Measurements from ENCODE around the gene MSI1. TPM values are rescaled to one million over a fixed set of nuclear protein-coding genes. Genes with fewer than 3 reads are reported as not detected.
"Not testable (repeated sequence)": the region's sequence is repeated elsewhere in the genome, so short reads cannot be mapped to it uniquely, and the experiment has no call there.

MSI1 gene
- total and polyA plus RNA-seq, 2 donors: 0.54 to 1.5 TPM

DNA sequence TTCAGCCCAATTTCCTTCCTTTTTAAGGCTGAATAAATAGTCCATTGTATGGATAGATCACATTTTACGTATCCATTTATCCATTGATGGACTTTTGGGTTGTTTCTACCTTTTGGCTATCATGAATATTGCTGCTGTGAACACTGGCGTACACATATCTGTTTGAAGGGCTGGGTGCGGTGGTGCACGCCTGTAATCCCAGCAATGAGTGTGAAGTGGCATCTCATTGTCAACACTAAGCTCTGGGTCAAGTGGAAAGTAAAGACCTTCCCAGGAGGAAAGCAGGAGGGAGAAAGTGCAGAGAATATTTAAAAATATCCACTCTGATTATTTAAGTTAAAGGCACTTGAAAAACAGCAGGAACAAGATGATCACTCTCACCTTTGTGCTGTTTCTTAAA is 29.7 kb downstream of the MSI1 start:
- H3K27ac ChIP-seq (ENCODE audit: low read depth): no peak overlapping the region
- H3K4me1 ChIP-seq (ENCODE audit: insufficient read depth): no peaks in the 10 kb centered on the region
- H3K36me3 ChIP-seq (ENCODE audit: insufficient read depth): no peaks in the 10 kb centered on the region
- no peak for DNase-seq (ENCODE audit: extremely low spot score)
- 84% methylated on average over 4 of the region's 4 CpGs for WGBS
- H3K4me3 ChIP-seq (ENCODE audit: low read depth, low read length): no peak overlapping the region

GRCh38 chr12:120337730-120338129 is 31.2 kb downstream of the MSI1 start:
- WGBS: 80% methylated on average over 2 of the region's 2 CpGs
- H3K36me3 ChIP-seq (ENCODE audit: insufficient read depth): no peaks in the 10 kb centered on the region
- no peaks in the 10 kb centered on the region for H3K4me1 ChIP-seq (ENCODE audit: insufficient read depth)
- H3K27ac ChIP-seq (ENCODE audit: low read depth): no peak overlapping the region
- DNase-seq (ENCODE audit: extremely low spot score): no peak
- H3K4me3 ChIP-seq (ENCODE audit: low read depth, low read length): no peak overlapping the region

- H3K4me3 ChIP-seq (ENCODE audit: low read depth, low read length); H3K4me1 ChIP-seq (ENCODE audit: insufficient read depth); H3K36me3 ChIP-seq (ENCODE audit: insufficient read depth); H3K27ac ChIP-seq (ENCODE audit: low read depth); DNase-seq (ENCODE audit: extremely low spot score): not testable (repeated sequence)
- 87% methylated on average over 2 of the region's 2 CpGs for WGBS
Observed at GRCh38 chr12:120336392-120336791, 32.6 kb downstream of the MSI1 start.

GRCh38 chr12:120335447-120335846 is 33.5 kb downstream of the MSI1 start:
- not testable (repeated sequence) for H3K4me3 ChIP-seq (ENCODE audit: low read depth, low read length); H3K36me3 ChIP-seq (ENCODE audit: insufficient read depth); H3K4me1 ChIP-seq (ENCODE audit: insufficient read depth); DNase-seq (ENCODE audit: extremely low spot score); H3K27ac ChIP-seq (ENCODE audit: low read depth)
- 20% methylated on average over 12 of the region's 12 CpGs for WGBS

DNA sequence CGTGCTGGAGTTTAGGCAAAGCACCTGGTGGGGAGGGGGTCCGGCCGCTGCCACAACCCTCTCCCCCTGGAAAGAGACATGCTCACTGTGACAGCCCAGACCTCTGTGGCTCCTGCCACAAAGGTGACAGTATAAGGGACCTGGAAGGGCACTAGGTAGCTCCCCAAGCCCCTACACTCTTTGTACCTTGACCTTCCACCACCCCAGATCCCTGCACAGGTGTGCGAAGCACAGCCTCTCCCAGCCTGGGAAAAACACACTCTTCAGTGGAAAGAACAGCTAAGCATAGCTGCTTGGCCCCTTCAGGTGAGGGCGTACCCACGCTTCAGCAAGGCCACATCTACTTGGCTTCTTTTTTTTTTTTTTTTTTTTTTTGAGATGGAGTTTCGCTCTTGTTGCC is 36.4 kb downstream of the MSI1 start:
- DNase-seq (ENCODE audit: extremely low spot score): no peak
- H3K27ac ChIP-seq (ENCODE audit: low read depth): no peak overlapping the region
- H3K4me3 ChIP-seq (ENCODE audit: low read depth, low read length): no peak overlapping the region
- WGBS: 85% methylated on average over 7 of the region's 7 CpGs
- no peaks in the 10 kb centered on the region for H3K4me1 ChIP-seq (ENCODE audit: insufficient read depth)
- H3K36me3 ChIP-seq (ENCODE audit: insufficient read depth): no peaks in the 10 kb centered on the region

DNA sequence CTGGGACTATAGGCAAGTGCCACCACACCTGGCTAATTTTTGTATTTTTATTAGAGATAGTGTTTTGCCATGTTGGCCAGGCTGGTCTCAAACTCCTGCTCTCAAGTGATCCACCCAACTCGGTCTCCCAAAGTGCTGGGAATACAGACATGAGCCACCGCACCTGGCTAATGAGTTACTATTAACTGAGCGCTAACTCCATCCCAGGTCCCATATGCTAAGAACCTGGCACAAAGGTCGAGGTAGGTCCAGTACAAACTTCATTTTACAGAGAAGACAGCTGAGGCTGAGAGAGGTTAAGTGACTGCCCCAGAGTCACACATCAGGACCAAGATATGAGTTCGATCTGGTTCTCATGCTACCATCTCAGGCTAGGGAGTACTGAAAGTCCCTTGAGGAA is 36.9 kb downstream of the MSI1 start:
- Histone ChIP-seq H3K27ac (ENCODE audit: low read depth) (no peak overlapping the region), H3K4me3 (ENCODE audit: low read depth, low read length) (no peak overlapping the region), H3K4me1 (ENCODE audit: insufficient read depth) (no peaks in the 10 kb centered on the region), H3K36me3 (ENCODE audit: insufficient read depth) (no peaks in the 10 kb centered on the region)
- no peak for DNase-seq (ENCODE audit: extremely low spot score)
- WGBS: 82% methylated on average over 5 of the region's 5 CpGs

- H3K4me1 ChIP-seq (ENCODE audit: insufficient read depth): no peaks in the 10 kb centered on the region
- DNase-seq (ENCODE audit: extremely low spot score): no peak
- no peaks in the 10 kb centered on the region for H3K36me3 ChIP-seq (ENCODE audit: insufficient read depth)
- no peak overlapping the region for H3K27ac ChIP-seq (ENCODE audit: low read depth)
- no peak overlapping the region for H3K4me3 ChIP-seq (ENCODE audit: low read depth, low read length)
- 53% methylated on average over 3 of the region's 3 CpGs for WGBS
Observed at GRCh38 chr12:120331390-120331789, 37.6 kb downstream of the MSI1 start.

- H3K4me1 ChIP-seq (ENCODE audit: insufficient read depth): no peaks in the 10 kb centered on the region
- WGBS: 83% methylated on average over 4 of the region's 4 CpGs
- DNase-seq (ENCODE audit: extremely low spot score): no peak
- H3K36me3 ChIP-seq (ENCODE audit: insufficient read depth): no peaks in the 10 kb centered on the region
- H3K27ac ChIP-seq (ENCODE audit: low read depth): no peak overlapping the region
- H3K4me3 ChIP-seq (ENCODE audit: low read depth, low read length): no peak overlapping the region
Observed at GRCh38 chr12:120328228-120328627, 40.7 kb downstream of the MSI1 start.

- H3K36me3 ChIP-seq (ENCODE audit: insufficient read depth): no peaks in the 10 kb centered on the region
- H3K4me3 ChIP-seq (ENCODE audit: low read depth, low read length): no peak within 1 kb of the TSS
- WGBS: 67% methylated on average over 5 of the region's 5 CpGs
- no peak for DNase-seq (ENCODE audit: extremely low spot score)
- H3K4me1 ChIP-seq (ENCODE audit: insufficient read depth): no peaks in the 10 kb centered on the region
- H3K27ac ChIP-seq (ENCODE audit: low read depth): no peak within 1 kb of the TSS
Observed at GRCh38 chr12:120327593-120327992, 41.4 kb downstream of the MSI1 start, which contains the start of gene PLA2G1B. TSS of gene PLA2G1B (minus strand) at chr12:120327779. CDS start at chr12:120327753, 26 bp downstream.

DNA sequence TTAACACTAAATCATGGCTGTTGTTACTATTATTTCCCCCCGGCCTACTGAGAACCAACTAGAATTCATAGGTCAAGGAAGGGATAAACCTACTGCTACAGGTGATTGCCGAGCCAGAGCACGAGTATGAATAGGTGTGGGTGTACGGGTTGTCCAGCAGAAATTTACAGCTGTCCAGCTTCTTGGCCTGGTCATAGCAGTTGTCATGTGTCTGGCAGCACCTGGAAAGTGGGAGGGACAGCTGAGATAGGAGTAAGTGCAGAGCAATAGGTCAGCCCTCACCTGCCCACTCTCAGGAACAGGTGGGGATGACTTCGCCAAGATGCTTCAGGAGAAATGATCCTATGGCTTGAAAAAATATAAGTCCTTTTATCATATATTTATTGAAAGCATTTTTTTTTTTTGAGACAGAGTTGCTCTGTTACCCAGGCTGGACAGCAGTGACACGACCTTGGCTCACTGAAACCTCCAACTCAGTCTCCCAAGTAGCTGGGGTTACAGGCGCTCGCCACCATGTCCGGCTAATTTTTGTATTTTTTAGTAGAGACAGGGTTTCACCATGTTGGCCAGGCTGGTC is 44.0 kb downstream of the MSI1 start:
- DNase-seq (ENCODE audit: extremely low spot score): no peak
- Histone ChIP-seq H3K36me3 (ENCODE audit: insufficient read depth) (no peaks in the 10 kb centered on the region), H3K4me3 (ENCODE audit: low read depth, low read length) (no peak overlapping the region), H3K27ac (ENCODE audit: low read depth) (no peak overlapping the region), H3K4me1 (ENCODE audit: insufficient read depth) (no peaks in the 10 kb centered on the region)
- 67% methylated on average over 9 of the region's 9 CpGs for WGBS

- WGBS: 82% methylated on average over 2 of the region's 2 CpGs
- H3K4me3 ChIP-seq (ENCODE audit: low read depth, low read length): no peak overlapping the region
Observed at GRCh38 chr12:120323772-120324171, 45.2 kb downstream of the MSI1 start.

GRCh38 chr12:120321382-120322202 is 47.4 kb downstream of the MSI1 start:
- Histone ChIP-seq H3K27ac (ENCODE audit: low read depth) (no peak overlapping the region), H3K4me3 (ENCODE audit: low read depth, low read length) (no peak overlapping the region)
- DNase-seq (ENCODE audit: extremely low spot score): no peak

More at GRCh38 chr12:120323772-120324171, 45.2 kb downstream of the MSI1 start:
- no peak for DNase-seq (ENCODE audit: extremely low spot score)
- Histone ChIP-seq H3K4me1 (ENCODE audit: insufficient read depth) (no peaks in the 10 kb centered on the region), H3K27ac (ENCODE audit: low read depth) (no peak overlapping the region), H3K36me3 (ENCODE audit: insufficient read depth) (no peaks in the 10 kb centered on the region)

DNA sequence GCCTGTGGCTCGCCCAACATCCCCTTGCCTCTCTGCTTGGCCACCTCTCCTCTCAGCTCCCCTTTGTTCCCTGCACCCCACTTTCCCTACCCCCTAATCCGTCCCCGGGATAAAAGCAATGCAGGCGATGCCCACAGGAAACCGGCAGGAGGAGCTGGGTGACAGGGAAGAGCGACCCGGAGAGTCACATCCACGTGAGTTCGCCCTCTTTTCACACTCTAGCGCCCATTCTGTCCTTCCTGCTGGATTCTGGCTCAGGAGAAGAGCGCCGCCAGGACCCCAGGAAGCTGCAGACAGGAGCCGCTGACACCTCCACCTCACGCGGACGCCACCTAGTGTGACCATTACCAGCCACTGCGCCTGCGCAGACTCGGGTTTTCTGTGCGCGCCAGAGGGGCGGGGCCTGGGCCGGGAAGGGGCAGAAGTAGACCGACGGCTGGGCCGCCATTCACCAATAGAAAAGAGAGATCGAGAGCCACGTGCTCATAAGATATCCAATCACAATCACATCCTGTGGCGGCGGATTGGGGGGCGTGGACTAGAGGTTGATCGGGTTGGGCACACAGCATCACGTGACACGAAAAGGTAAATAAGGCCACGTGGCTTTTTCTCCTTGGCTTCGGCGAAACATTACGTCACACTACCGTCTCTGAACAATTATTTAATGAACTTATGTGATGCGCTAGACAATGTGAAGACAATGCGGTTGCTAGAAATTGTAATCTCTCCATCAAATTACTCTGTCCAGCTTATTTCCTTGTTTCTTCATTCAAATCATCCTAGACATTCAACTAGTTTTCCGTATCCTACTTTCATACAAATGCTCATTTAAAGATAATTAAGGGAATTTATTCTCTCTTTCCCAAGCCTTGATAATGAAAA is 51.5 kb downstream of the MSI1 start:
- H3K4me3 ChIP-seq (ENCODE audit: low read depth, low read length): peak overlapping the region; percentile 39
- peak; percentile 99 for DNase-seq (ENCODE audit: extremely low spot score)
- no peaks in the 10 kb centered on the region for H3K36me3 ChIP-seq (ENCODE audit: insufficient read depth)
- H3K4me1 ChIP-seq (ENCODE audit: insufficient read depth): no peaks in the 10 kb centered on the region
- H3K27ac ChIP-seq (ENCODE audit: low read depth): peak overlapping the region; percentile 81
- 1% methylated on average over 42 of the region's 42 CpGs for WGBS

More at GRCh38 chr12:120321382-120322202, 47.4 kb downstream of the MSI1 start:
- no peaks in the 10 kb centered on the region for H3K4me1 ChIP-seq (ENCODE audit: insufficient read depth)
- 70% methylated on average over 13 of the region's 13 CpGs for WGBS
- no peaks in the 10 kb centered on the region for H3K36me3 ChIP-seq (ENCODE audit: insufficient read depth)
